Measurements from ENCODE around the gene CHRNB1. TPM values are rescaled to one million over a fixed set of nuclear protein-coding genes. Genes with fewer than 3 reads are reported as not detected.

The CHRNB1 gene
- total RNA-seq, 1 donor from 2014 or later = 7.5 TPM

DNA sequence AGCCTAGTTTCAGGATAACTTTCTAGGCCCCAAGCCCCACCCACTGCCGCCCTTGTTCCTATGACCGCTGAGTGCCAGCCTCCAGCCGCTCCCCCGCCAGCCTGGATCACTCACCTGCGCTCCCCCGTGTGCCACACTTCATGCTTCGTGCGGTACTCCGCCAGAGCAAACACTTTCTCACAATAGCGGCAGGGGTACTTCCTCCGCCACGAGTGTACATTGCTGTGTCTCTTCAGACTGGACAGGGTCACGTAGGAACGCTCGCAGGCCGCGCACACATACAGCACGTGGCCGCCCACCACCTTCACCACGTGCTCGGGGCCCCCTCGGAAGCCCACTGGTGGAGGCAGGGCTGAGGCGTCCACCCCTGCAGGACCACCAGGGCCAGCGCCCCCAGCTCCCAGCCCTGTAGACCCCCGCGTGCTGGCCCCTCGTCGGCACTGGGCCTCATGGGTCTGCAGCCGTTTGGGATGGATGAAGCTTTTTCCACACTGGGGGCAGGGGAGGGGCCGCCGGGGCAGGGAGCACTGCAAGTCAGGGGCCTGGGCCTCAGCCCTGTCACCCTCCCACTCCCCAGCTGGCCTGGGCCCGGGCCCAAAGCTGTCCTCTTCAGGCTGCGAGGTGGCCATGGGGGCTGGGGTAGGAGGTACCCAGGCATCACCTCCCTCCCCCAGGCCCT lies 20.9 kb downstream of the CHRNB1 start:
- H3K27ac Mint-ChIP-seq = peak overlapping the region; percentile 50
- Histone ChIP-seq H3K79me2 (ENCODE audit: low read depth) (no peaks in the 10 kb centered on the region), H3K36me3 (no peaks in the 10 kb centered on the region), H3K4me2 (no peak overlapping the region), H3F3A (ENCODE audit: low read depth) (peaks cover 8% of the 10 kb centered on the region), H4K20me1 (ENCODE audit: low read depth) (peaks cover 24% of the 10 kb centered on the region), H3K4me3 (no peak overlapping the region), H3K27ac (no peak overlapping the region), H2AFZ (replicated peaks) (no peak overlapping the region), H3K9ac (no peak overlapping the region), H3K4me1 (peaks cover 10% of the 10 kb centered on the region), H3K9me3 (ENCODE audit: low read depth) (no peaks in the 10 kb centered on the region), H3K27me3 (no peaks in the 10 kb centered on the region)
- DNase-seq (ENCODE audit: low spot score) = no peak
- H3K9me3 Mint-ChIP-seq = no peaks in the 10 kb centered on the region
- TF ChIP-seq EZH2phosphoT487 (IDR thresholded peaks at IDR 0.05) (no peak), CTCF (IDR thresholded peaks at IDR 0.05) (no peak), EZH2 (IDR thresholded peaks at IDR 0.05) (no peak)
- H3K4me1 Mint-ChIP-seq = peaks cover 30% of the 10 kb centered on the region
- H3K4me3 Mint-ChIP-seq = no peak overlapping the region
- H3K36me3 Mint-ChIP-seq = peaks cover 12% of the 10 kb centered on the region
- peaks cover 13% of the 10 kb centered on the region for H3K27me3 Mint-ChIP-seq (ENCODE audit: insufficient read depth, low read depth)

DNA sequence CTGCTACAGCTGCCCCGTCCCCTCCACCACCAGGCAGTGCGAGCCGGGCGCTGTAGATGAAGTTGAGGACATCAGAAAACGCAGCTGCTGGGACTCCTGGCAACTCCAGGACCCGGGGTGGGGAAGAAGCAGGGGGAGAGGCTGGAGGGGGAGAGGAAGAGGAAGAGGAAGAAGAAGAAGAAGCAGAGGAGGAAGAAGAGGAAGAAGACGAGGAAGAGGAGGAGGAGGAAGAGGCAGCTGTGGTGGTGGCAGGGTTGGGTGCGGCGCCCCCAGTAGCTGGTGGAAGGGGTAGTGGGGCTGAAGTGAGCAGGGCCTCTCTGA lies 21.4 kb downstream of the CHRNB1 start:
- no peaks in the 10 kb centered on the region for H3K9me3 Mint-ChIP-seq
- H3K4me1 Mint-ChIP-seq = peaks cover 28% of the 10 kb centered on the region
- H3K27ac Mint-ChIP-seq = no peak overlapping the region
- Histone ChIP-seq H3K9ac (no peak overlapping the region), H3F3A (ENCODE audit: low read depth) (peaks cover 4% of the 10 kb centered on the region), H3K36me3 (no peaks in the 10 kb centered on the region), H3K4me3 (no peak overlapping the region), H3K4me2 (no peak overlapping the region), H3K4me1 (peaks cover 6% of the 10 kb centered on the region), H3K27ac (no peak overlapping the region), H3K79me2 (ENCODE audit: low read depth) (peaks cover 4% of the 10 kb centered on the region), H4K20me1 (ENCODE audit: low read depth) (peaks cover 21% of the 10 kb centered on the region), H2AFZ (replicated peaks) (no peak overlapping the region), H3K9me3 (ENCODE audit: low read depth) (no peaks in the 10 kb centered on the region), H3K27me3 (no peaks in the 10 kb centered on the region)
- H3K36me3 Mint-ChIP-seq = peaks cover 9% of the 10 kb centered on the region
- TF ChIP-seq EZH2 (IDR thresholded peaks at IDR 0.05) (no peak), CTCF (IDR thresholded peaks at IDR 0.05) (no peak), EZH2phosphoT487 (IDR thresholded peaks at IDR 0.05) (no peak)
- no peak overlapping the region for H3K4me3 Mint-ChIP-seq
- H3K27me3 Mint-ChIP-seq (ENCODE audit: insufficient read depth, low read depth) = peaks cover 9% of the 10 kb centered on the region
- no peak for DNase-seq (ENCODE audit: low spot score)

DNA sequence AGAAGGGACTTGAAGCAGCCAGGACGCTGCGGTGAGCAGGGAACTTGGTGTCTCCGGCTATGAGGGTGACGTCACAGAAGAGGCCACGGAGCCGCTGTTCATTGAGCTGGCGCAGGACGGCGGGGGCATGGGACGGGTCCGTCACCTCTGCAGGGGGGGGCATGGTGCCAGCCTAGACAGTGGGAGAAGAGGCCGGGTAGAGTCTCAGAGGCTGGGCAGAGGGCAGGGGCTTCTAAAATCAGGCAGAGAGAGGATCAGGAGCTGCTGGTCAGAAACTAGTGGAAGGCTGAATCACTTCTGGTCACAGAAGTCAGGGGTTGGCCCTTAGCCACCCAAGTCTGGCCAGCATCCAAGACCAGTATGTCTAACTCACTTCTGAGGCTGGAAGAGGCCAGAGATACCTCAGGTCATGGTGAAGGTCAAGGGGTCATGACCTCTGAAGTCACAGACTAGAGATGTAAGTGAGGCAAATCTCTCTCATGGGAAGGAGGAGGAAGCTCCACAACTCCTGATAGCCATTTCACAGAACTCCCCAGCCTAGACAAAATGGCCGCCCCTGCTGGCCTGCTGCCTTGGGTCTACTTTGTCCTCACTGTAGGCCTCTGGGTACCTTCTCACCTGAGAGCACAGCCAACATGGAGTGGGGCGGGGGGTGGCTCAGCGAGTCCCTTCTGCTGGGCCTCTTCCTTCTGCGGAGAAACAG lies 21.9 kb downstream of the CHRNB1 start:
- H3K27ac Mint-ChIP-seq = peak overlapping the region; percentile 46
- Histone ChIP-seq H4K20me1 (ENCODE audit: low read depth) (peaks cover 22% of the 10 kb centered on the region), H3K9ac (no peak overlapping the region), H3K9me3 (ENCODE audit: low read depth) (no peaks in the 10 kb centered on the region), H3K27ac (no peak overlapping the region), H3K27me3 (no peaks in the 10 kb centered on the region), H3F3A (ENCODE audit: low read depth) (no peaks in the 10 kb centered on the region), H2AFZ (replicated peaks) (no peak overlapping the region), H3K4me1 (peaks cover under 1% of the 10 kb centered on the region), H3K79me2 (ENCODE audit: low read depth) (peaks cover 5% of the 10 kb centered on the region), H3K4me2 (no peak overlapping the region), H3K4me3 (no peak overlapping the region), H3K36me3 (no peaks in the 10 kb centered on the region)
- peaks cover 25% of the 10 kb centered on the region for H3K4me1 Mint-ChIP-seq
- no peak overlapping the region for H3K4me3 Mint-ChIP-seq
- H3K36me3 Mint-ChIP-seq = peaks cover 6% of the 10 kb centered on the region
- H3K27me3 Mint-ChIP-seq (ENCODE audit: insufficient read depth, low read depth) = peaks cover 8% of the 10 kb centered on the region
- TF ChIP-seq CTCF (IDR thresholded peaks at IDR 0.05) = no peak
- no peak for TF ChIP-seq EZH2 (IDR thresholded peaks at IDR 0.05)
- no peak for TF ChIP-seq EZH2phosphoT487 (IDR thresholded peaks at IDR 0.05)
- no peaks in the 10 kb centered on the region for H3K9me3 Mint-ChIP-seq
- DNase-seq (ENCODE audit: low spot score) = no peak
